Measurements from ENCODE around the gene NPAS4. TPM values are rescaled to one million over a fixed set of nuclear protein-coding genes. Genes with fewer than 3 reads are reported as not detected.
A peak's percentile ranks its signal among the peaks of the same experiment; 100 is the strongest.

The NPAS4 gene
- total RNA-seq, 1 experiment from 2014 or later, result not detected

GRCh38 chr11:66467034-66467659 lies 46.3 kb downstream of the NPAS4 start:
- BruUV-seq (replicated peaks), result no TSS peak
- intact Hi-C loops (cut with micrococcal nuclease), result no loop called here
- no peaks in the 10 kb centered on the region for H3K4me1 Mint-ChIP-seq (ENCODE audit: insufficient read depth, unreplicated experiment)
- H3K4me3 Mint-ChIP-seq (ENCODE audit: unreplicated experiment), result peak overlapping the region; percentile 75
- H3K27me3 Mint-ChIP-seq (ENCODE audit: insufficient read depth, unreplicated experiment), result no peaks in the 10 kb centered on the region
- ChIA-PET POLR2A (interaction anchor here (0.7 to 5.3 kb wide), 9 partner anchors 9 to 149 kb away, joined by 3 to 65 read pairs (median 4); partner anchors contain the start of genes BBS1, DPP3, MRPL11 and RBM14), CTCF (interaction anchor here (1.0 to 1.5 kb wide), 2 partner anchors 28 to 37 kb away, joined by 3 to 6 read pairs; partner anchors contain the start of gene MRPL11)
- TF ChIP-seq CTCF (IDR thresholded peaks at IDR 0.05; ENCODE audit: unreplicated experiment), result peak; percentile 22
- peak overlapping the region; percentile 5 for H3K27ac Mint-ChIP-seq (ENCODE audit: low read depth, unreplicated experiment)
- peaks cover 10% of the 10 kb centered on the region for H3K36me3 Mint-ChIP-seq (ENCODE audit: insufficient read depth, unreplicated experiment)
- DNase-seq (ENCODE audit: unreplicated experiment), result peak; percentile 25
- H3K9me3 Mint-ChIP-seq (ENCODE audit: unreplicated experiment), result no peaks in the 10 kb centered on the region

- TF ChIP-seq CTCF (IDR thresholded peaks at IDR 0.05; ENCODE audit: unreplicated experiment), result no peak
- no peaks in the 10 kb centered on the region for H3K4me1 Mint-ChIP-seq (ENCODE audit: insufficient read depth, unreplicated experiment)
- H3K36me3 Mint-ChIP-seq (ENCODE audit: insufficient read depth, unreplicated experiment), result peaks cover 16% of the 10 kb centered on the region
- ChIA-PET CTCF (interaction anchor here (0.6 to 0.7 kb wide), 2 partner anchors 119 to 135 kb away, joined by 3 to 5 read pairs; no protein-coding TSS in a partner anchor), POLR2A (interaction anchor here (1.0 to 5.3 kb wide), 4 partner anchors 8 to 43 kb away, joined by 3 to 65 read pairs (median 6); partner anchors contain the start of genes BBS1, DPP3 and MRPL11)
- intact Hi-C loops (cut with micrococcal nuclease), result no loop called here
- BruUV-seq (replicated peaks), result no TSS peak
- no peaks in the 10 kb centered on the region for H3K27me3 Mint-ChIP-seq (ENCODE audit: insufficient read depth, unreplicated experiment)
- no peak for DNase-seq (ENCODE audit: unreplicated experiment)
- peak overlapping the region; percentile 75 for H3K4me3 Mint-ChIP-seq (ENCODE audit: unreplicated experiment)
- peak overlapping the region; percentile 5 for H3K27ac Mint-ChIP-seq (ENCODE audit: low read depth, unreplicated experiment)
- H3K9me3 Mint-ChIP-seq (ENCODE audit: unreplicated experiment), result no peaks in the 10 kb centered on the region
Measured at GRCh38 chr11:66467756-66468155, 46.9 kb downstream of the NPAS4 start.

- Mint-ChIP-seq H3K4me3 (ENCODE audit: unreplicated experiment) (peak overlapping the region; percentile 62), H3K27me3 (ENCODE audit: insufficient read depth, unreplicated experiment) (no peaks in the 10 kb centered on the region), H3K4me1 (ENCODE audit: insufficient read depth, unreplicated experiment) (no peaks in the 10 kb centered on the region), H3K9me3 (ENCODE audit: unreplicated experiment) (no peaks in the 10 kb centered on the region), H3K27ac (ENCODE audit: low read depth, unreplicated experiment) (peak overlapping the region; percentile 77), H3K36me3 (ENCODE audit: insufficient read depth, unreplicated experiment) (peaks cover 18% of the 10 kb centered on the region)
- TF ChIP-seq CTCF (IDR thresholded peaks at IDR 0.05; ENCODE audit: unreplicated experiment), result no peak
- intact Hi-C loops (cut with micrococcal nuclease), result no loop called here
- ChIA-PET POLR2A (interaction anchor here (1.3 to 5.3 kb wide), 2 partner anchors 11 to 30 kb away, joined by 4 to 65 read pairs; partner anchors contain the start of genes DPP3 and MRPL11), CTCF (interaction anchor here (0.6 to 1.4 kb wide), 6 partner anchors 10 to 239 kb away, joined by 3 to 9 read pairs (median 4); no protein-coding TSS in a partner anchor)
- no TSS peak for BruUV-seq (replicated peaks)
- no peak for DNase-seq (ENCODE audit: unreplicated experiment)
Measured at GRCh38 chr11:66468691-66469090, 47.9 kb downstream of the NPAS4 start.

GRCh38 chr11:66469441-66469840 lies 48.6 kb downstream of the NPAS4 start:
- no peak for DNase-seq (ENCODE audit: unreplicated experiment)
- H3K27me3 Mint-ChIP-seq (ENCODE audit: insufficient read depth, unreplicated experiment), result no peaks in the 10 kb centered on the region
- H3K36me3 Mint-ChIP-seq (ENCODE audit: insufficient read depth, unreplicated experiment), result peaks cover 18% of the 10 kb centered on the region
- no TSS peak for BruUV-seq (replicated peaks)
- peak overlapping the region; percentile 29 for H3K4me3 Mint-ChIP-seq (ENCODE audit: unreplicated experiment)
- CTCF ChIA-PET, result interaction anchor here (0.6 to 1.4 kb wide), 5 partner anchors 9 to 673 kb away, joined by 3 to 9 read pairs (median 5); no protein-coding TSS in a partner anchor
- TF ChIP-seq CTCF (IDR thresholded peaks at IDR 0.05; ENCODE audit: unreplicated experiment), result no peak
- no peaks in the 10 kb centered on the region for H3K4me1 Mint-ChIP-seq (ENCODE audit: insufficient read depth, unreplicated experiment)
- H3K9me3 Mint-ChIP-seq (ENCODE audit: unreplicated experiment), result no peaks in the 10 kb centered on the region
- peak overlapping the region; percentile 77 for H3K27ac Mint-ChIP-seq (ENCODE audit: low read depth, unreplicated experiment)
- POLR2A ChIA-PET, result interaction anchor here (1.3 to 5.3 kb wide), 2 partner anchors 10 to 31 kb away, joined by 4 to 65 read pairs; partner anchors contain the start of genes DPP3 and MRPL11
- intact Hi-C loops (cut with micrococcal nuclease), result no loop called here

Data from MCF 10A (cell line).